Measurements from ENCODE around the gene HES7.

DNA sequence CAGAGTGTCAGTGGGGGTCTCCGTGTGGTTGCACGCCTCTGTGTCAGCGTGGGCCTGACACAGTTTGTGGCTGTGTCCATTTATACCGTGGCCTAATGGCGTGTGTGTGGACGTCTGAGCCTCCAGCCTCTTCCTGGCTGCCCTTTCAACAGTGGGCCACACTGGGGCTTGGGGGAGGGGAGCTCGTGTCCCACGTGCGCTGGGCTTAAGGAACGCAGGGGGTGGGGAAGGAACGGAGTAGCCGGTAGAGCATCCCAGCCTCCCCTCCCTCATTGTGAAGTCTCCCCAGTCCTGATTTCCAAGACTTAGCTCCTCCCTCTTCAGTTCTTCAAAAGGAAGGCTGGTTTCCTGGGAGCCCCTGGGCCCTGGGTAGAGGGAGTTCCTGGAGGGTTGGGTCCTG, 9.5 kb upstream of the HES7 start:
- TF ChIP-seq, protein P1, sequence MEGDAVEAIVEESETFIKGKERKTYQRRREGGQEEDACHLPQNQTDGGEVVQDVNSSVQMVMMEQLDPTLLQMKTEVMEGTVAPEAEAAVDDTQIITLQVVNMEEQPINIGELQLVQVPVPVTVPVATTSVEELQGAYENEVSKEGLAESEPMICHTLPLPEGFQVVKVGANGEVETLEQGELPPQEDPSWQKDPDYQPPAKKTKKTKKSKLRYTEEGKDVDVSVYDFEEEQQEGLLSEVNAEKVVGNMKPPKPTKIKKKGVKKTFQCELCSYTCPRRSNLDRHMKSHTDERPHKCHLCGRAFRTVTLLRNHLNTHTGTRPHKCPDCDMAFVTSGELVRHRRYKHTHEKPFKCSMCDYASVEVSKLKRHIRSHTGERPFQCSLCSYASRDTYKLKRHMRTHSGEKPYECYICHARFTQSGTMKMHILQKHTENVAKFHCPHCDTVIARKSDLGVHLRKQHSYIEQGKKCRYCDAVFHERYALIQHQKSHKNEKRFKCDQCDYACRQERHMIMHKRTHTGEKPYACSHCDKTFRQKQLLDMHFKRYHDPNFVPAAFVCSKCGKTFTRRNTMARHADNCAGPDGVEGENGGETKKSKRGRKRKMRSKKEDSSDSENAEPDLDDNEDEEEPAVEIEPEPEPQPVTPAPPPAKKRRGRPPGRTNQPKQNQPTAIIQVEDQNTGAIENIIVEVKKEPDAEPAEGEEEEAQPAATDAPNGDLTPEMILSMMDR (IDR thresholded peaks at IDR 0.05) = no peak
- TF ChIP-seq EP300 (IDR thresholded peaks at IDR 0.05) = no peak
- TF ChIP-seq POLR2A (IDR thresholded peaks at IDR 0.05; ENCODE audit: low read depth) = no peak
- TF ChIP-seq POLR2AphosphoS5 (IDR thresholded peaks at IDR 0.05) = no peak

All from esophagus muscularis mucosa (tissue), 4 donors.